Measurements from ENCODE around the gene RTP1. TPM values are rescaled to one million over a fixed set of nuclear protein-coding genes. Genes with fewer than 3 reads are reported as not detected.

Gene RTP1
- total RNA-seq, 1 donor from 2014 or later = not detected

GRCh38 chr3:187222801-187223200 is 25.5 kb downstream of the RTP1 start:
- no peak overlapping the region for H3K4me3 Mint-ChIP-seq (ENCODE audit: unreplicated experiment)
- H3K36me3 Mint-ChIP-seq (ENCODE audit: low read depth, unreplicated experiment) = no peaks in the 10 kb centered on the region
- no peak for DNase-seq (ENCODE audit: low spot score)
- TF ChIP-seq, protein P1, sequence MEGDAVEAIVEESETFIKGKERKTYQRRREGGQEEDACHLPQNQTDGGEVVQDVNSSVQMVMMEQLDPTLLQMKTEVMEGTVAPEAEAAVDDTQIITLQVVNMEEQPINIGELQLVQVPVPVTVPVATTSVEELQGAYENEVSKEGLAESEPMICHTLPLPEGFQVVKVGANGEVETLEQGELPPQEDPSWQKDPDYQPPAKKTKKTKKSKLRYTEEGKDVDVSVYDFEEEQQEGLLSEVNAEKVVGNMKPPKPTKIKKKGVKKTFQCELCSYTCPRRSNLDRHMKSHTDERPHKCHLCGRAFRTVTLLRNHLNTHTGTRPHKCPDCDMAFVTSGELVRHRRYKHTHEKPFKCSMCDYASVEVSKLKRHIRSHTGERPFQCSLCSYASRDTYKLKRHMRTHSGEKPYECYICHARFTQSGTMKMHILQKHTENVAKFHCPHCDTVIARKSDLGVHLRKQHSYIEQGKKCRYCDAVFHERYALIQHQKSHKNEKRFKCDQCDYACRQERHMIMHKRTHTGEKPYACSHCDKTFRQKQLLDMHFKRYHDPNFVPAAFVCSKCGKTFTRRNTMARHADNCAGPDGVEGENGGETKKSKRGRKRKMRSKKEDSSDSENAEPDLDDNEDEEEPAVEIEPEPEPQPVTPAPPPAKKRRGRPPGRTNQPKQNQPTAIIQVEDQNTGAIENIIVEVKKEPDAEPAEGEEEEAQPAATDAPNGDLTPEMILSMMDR (IDR thresholded peaks at IDR 0.05; ENCODE audit: unreplicated experiment) = no peak
- no peak overlapping the region for H3K27ac Mint-ChIP-seq (ENCODE audit: unreplicated experiment)
- no peaks in the 10 kb centered on the region for H3K9me3 Mint-ChIP-seq (ENCODE audit: unreplicated experiment)
- peaks cover 3% of the 10 kb centered on the region for H3K27me3 Mint-ChIP-seq (ENCODE audit: unreplicated experiment)
- no peaks in the 10 kb centered on the region for H3K4me1 Mint-ChIP-seq (ENCODE audit: unreplicated experiment)

GRCh38 chr3:187223799-187224198 is 26.5 kb downstream of the RTP1 start:
- no peak for DNase-seq (ENCODE audit: low spot score)
- H3K4me3 Mint-ChIP-seq (ENCODE audit: unreplicated experiment) = no peak overlapping the region
- peaks cover 3% of the 10 kb centered on the region for H3K27me3 Mint-ChIP-seq (ENCODE audit: unreplicated experiment)
- TF ChIP-seq, protein P1 (IDR thresholded peaks at IDR 0.05; ENCODE audit: unreplicated experiment) = no peak
- no peaks in the 10 kb centered on the region for H3K4me1 Mint-ChIP-seq (ENCODE audit: unreplicated experiment)
- no peaks in the 10 kb centered on the region for H3K36me3 Mint-ChIP-seq (ENCODE audit: low read depth, unreplicated experiment)
- no peak overlapping the region for H3K27ac Mint-ChIP-seq (ENCODE audit: unreplicated experiment)
- H3K9me3 Mint-ChIP-seq (ENCODE audit: unreplicated experiment) = no peaks in the 10 kb centered on the region

- H3K9me3 Mint-ChIP-seq (ENCODE audit: unreplicated experiment) = no peaks in the 10 kb centered on the region
- no peak overlapping the region for H3K4me3 Mint-ChIP-seq (ENCODE audit: unreplicated experiment)
- no peaks in the 10 kb centered on the region for H3K4me1 Mint-ChIP-seq (ENCODE audit: unreplicated experiment)
- DNase-seq (ENCODE audit: low spot score) = no peak
- H3K27me3 Mint-ChIP-seq (ENCODE audit: unreplicated experiment) = peaks cover 4% of the 10 kb centered on the region
- H3K27ac Mint-ChIP-seq (ENCODE audit: unreplicated experiment) = no peak overlapping the region
- TF ChIP-seq, protein P1 (IDR thresholded peaks at IDR 0.05; ENCODE audit: unreplicated experiment) = no peak
- no peaks in the 10 kb centered on the region for H3K36me3 Mint-ChIP-seq (ENCODE audit: low read depth, unreplicated experiment)
Observed at GRCh38 chr3:187227658-187228258, 30.5 kb downstream of the RTP1 start.

DNA sequence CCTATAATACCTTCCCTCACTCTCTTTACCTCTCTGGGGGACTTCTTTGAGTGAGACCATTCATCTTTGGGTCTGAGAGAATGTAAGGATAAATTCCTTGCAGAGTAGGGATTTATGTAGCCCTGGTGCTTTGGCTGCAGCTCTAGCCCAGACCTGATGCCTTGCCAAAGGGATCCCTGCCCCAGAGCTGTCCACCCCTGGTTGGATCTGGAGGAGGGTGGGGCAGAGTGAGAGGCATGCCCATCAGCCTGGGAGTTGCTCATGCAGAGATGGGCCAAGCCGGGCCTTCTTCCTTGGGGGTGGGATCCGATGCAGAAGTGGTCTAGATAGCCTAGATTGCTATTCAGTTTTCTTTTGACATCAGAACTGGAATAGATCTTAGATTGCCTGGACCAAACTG is 31.5 kb downstream of the RTP1 start:
- Mint-ChIP-seq H3K4me1 (ENCODE audit: unreplicated experiment) (no peaks in the 10 kb centered on the region), H3K4me3 (ENCODE audit: unreplicated experiment) (no peak overlapping the region)

DNA sequence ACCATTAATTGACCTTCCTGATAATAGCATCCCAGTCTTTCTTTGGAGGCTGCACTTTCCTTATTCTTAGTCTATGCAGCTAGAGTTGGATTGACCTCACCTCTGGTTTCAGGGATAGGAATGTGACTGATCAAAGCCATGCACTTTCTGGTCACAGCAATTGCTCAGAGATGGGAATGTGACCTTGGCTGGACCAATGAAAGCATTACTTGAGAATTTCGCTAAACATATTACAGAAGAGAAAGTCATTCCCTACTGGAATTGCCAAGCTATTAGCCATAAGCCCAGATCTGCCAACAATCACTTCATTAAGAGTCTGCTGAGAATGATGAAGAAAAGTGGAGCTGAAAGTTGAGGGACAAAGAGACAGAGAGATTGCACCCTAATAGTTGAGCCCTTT is 32.7 kb downstream of the RTP1 start:
- Mint-ChIP-seq H3K27me3 (ENCODE audit: unreplicated experiment) (peaks cover 1% of the 10 kb centered on the region), H3K4me1 (ENCODE audit: unreplicated experiment) (no peaks in the 10 kb centered on the region), H3K36me3 (ENCODE audit: low read depth, unreplicated experiment) (no peaks in the 10 kb centered on the region), H3K4me3 (ENCODE audit: unreplicated experiment) (no peak overlapping the region), H3K9me3 (ENCODE audit: unreplicated experiment) (no peaks in the 10 kb centered on the region), H3K27ac (ENCODE audit: unreplicated experiment) (no peak overlapping the region)
- TF ChIP-seq, protein P1 (IDR thresholded peaks at IDR 0.05; ENCODE audit: unreplicated experiment) = no peak
- no peak for DNase-seq (ENCODE audit: low spot score)

More for the DNA sequence above, 31.5 kb downstream of the RTP1 start:
- peaks cover 1% of the 10 kb centered on the region for H3K27me3 Mint-ChIP-seq (ENCODE audit: unreplicated experiment)
- TF ChIP-seq, protein P1 (IDR thresholded peaks at IDR 0.05; ENCODE audit: unreplicated experiment) = no peak
- H3K27ac Mint-ChIP-seq (ENCODE audit: unreplicated experiment) = no peak overlapping the region
- H3K9me3 Mint-ChIP-seq (ENCODE audit: unreplicated experiment) = no peaks in the 10 kb centered on the region
- H3K36me3 Mint-ChIP-seq (ENCODE audit: low read depth, unreplicated experiment) = no peaks in the 10 kb centered on the region
- DNase-seq (ENCODE audit: low spot score) = no peak
